ENCODE measurements around the gene ZNF576. TPM values are rescaled to one million over a fixed set of nuclear protein-coding genes. Genes with fewer than 3 reads are reported as not detected.
A peak's percentile ranks its signal among the peaks of the same experiment; 100 is the strongest.
"Not testable (repeated sequence)": the region's sequence is repeated elsewhere in the genome, so short reads cannot be mapped to it uniquely, and the experiment has no call there.

Gene ZNF576
- polyA plus RNA-seq, 1 donor from 2014 or later, result 9.9 TPM

DNA sequence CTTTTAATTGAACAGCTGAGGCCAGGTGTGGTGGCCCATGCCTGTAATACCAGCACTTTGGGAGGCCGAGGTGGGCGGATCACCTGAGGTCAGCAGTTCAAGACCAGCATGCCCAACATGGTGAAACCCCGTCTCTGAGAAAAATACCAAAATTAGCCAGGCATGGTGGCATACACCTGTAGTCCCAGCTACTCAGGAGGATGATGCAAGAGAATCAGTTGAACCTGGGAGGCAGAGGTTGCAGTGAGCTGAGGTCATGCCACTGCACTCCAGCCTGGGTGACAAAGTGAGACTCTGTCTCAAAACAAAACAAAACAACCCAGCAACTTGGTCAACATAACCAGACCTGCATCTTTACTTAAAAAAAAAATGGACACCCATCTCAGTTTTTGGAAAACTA, 9.4 kb upstream of the ZNF576 start:
- H3K27ac Mint-ChIP-seq, H3K9me3 Mint-ChIP-seq, H3K4me3 Mint-ChIP-seq, H3K27me3 Mint-ChIP-seq, H3K36me3 Mint-ChIP-seq: not testable (repeated sequence)
- H3K4me1 Mint-ChIP-seq, result peaks cover 14 to 25% (median 21%) of the 10 kb centered on the region in 3 donors

DNA sequence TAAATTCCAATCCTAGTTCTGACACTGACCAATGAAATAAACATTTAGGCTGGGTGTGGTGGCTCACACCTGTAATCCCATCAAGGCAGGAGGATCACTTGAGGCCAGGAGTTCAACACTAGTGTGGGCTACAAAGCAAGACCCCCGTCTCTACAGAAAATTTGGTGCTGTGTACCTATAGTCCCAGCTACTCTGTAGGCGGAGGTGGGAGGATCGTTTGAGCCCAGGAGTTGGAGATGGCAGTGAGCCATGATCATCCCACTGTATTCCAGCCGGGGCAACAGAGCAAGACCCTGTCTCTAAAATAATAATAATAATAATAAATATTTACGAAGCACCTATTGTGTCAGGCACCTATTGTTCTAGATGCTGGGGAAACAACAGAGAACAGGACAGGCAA, 7.1 kb upstream of the ZNF576 start:
- H3K27me3 Mint-ChIP-seq, result no peaks in the 10 kb centered on the region
- peaks cover 12 to 23% (median 17%) of the 10 kb centered on the region in 3 donors for H3K4me1 Mint-ChIP-seq
- H3K27ac Mint-ChIP-seq, result peak overlapping the region in 1 of 3 donors; percentile 23
- peaks cover 8% of the 10 kb centered on the region for H3K36me3 Mint-ChIP-seq
- peak overlapping the region in 1 of 4 donors; percentile 45 for H3K4me3 Mint-ChIP-seq
- no peaks in the 10 kb centered on the region for H3K9me3 Mint-ChIP-seq

- Mint-ChIP-seq H3K9me3 (no peaks in the 10 kb centered on the region), H3K27me3 (no peaks in the 10 kb centered on the region), H3K27ac (peak overlapping the region in 2 of 3 donors; percentile 15 to 23), H3K4me1 (peaks cover 11 to 21% (median 15%) of the 10 kb centered on the region in 3 donors), H3K4me3 (peak overlapping the region in 1 of 4 donors; percentile 45), H3K36me3 (peaks cover 8% of the 10 kb centered on the region)
Measured at GRCh38 chr19:43589678-43590077, 6.7 kb upstream of the ZNF576 start.

DNA sequence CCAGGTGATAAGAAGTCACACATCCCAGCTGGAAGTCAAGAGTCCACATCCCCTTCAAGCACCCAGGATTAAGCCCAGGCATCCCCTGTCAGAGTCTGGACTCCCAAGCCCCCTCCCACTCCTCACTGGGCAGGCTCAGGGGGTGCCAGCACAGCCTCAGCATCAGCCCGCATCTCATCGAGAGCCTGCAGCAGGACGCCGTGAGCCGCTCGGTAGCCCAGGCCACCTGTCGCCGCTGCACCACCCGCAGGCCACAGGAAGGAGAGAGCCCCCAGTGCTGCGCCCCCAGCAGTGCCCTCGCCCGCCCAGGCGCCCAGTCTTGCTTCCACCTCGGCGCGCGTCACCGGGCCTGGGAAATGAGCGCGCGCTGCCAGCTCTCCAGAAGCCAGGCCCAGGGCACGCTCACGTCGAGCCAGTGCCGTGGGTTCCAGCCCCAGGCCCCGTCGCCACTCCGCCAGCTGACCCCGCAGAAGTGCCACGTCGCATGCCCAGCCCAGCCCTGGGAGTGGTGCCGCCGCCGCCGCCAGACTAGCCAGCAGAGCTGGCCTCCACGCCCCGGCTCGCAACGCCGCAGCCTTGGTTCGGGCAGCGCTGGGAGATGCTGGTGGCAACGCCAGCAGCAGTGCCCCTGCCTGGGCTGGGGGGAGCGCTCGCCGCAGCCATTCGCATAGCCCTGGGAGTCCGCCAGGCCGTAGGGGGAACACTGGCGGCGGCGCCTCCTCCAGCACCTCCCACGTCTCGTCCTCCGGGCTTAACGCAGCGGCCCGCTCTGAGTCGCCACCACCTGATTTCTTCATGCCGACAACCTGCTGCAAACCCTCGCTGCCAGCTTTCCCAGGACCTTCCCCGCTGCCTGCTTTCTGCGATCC, 4.3 kb upstream of the ZNF576 start:
- Mint-ChIP-seq H3K9me3 (no peaks in the 10 kb centered on the region), H3K27ac (no peak overlapping the region), H3K4me1 (peaks cover 12 to 26% (median 17%) of the 10 kb centered on the region in 3 donors)

DNA sequence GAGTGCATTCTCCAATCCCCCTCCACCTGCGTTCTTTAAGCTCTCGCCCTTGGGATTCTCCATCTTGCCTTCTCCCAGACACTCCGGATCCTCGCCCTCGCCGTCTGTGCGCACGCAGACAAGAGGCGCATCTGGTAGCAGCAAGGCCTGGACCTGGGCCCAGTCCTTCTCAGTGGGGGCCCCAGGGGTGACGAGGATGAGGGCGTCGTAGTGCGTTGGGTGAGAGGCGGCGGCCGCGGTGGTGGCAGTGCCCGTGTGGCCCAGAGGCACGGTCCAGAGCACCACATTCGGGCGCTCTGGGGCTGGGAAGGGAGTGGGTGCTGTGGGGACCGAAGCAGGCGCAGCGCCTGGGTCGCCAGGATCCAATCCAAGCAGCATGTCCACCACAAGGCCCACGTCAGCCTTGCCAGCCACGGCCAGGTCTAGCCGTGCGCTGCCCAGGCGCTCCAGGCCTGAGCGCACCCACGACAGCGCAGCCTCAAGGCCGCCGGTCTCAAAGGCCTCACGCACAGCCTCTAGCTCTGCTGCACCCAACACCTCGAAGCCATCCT, 3.5 kb upstream of the ZNF576 start:
- no peaks in the 10 kb centered on the region for H3K27me3 Mint-ChIP-seq
- H3K9me3 Mint-ChIP-seq, result no peaks in the 10 kb centered on the region
- peaks cover 4% of the 10 kb centered on the region for H3K36me3 Mint-ChIP-seq
- peaks cover 17 to 33% (median 19%) of the 10 kb centered on the region in 3 donors for H3K4me1 Mint-ChIP-seq
- H3K4me3 Mint-ChIP-seq, result peak overlapping the region in 2 of 4 donors; percentile 27 to 97
- peak overlapping the region in 2 of 3 donors; percentile 63 to 99 for H3K27ac Mint-ChIP-seq

More for the DNA sequence above, 4.3 kb upstream of the ZNF576 start:
- Mint-ChIP-seq H3K4me3 (no peak overlapping the region), H3K27me3 (no peaks in the 10 kb centered on the region), H3K36me3 (peaks cover 4% of the 10 kb centered on the region)

DNA sequence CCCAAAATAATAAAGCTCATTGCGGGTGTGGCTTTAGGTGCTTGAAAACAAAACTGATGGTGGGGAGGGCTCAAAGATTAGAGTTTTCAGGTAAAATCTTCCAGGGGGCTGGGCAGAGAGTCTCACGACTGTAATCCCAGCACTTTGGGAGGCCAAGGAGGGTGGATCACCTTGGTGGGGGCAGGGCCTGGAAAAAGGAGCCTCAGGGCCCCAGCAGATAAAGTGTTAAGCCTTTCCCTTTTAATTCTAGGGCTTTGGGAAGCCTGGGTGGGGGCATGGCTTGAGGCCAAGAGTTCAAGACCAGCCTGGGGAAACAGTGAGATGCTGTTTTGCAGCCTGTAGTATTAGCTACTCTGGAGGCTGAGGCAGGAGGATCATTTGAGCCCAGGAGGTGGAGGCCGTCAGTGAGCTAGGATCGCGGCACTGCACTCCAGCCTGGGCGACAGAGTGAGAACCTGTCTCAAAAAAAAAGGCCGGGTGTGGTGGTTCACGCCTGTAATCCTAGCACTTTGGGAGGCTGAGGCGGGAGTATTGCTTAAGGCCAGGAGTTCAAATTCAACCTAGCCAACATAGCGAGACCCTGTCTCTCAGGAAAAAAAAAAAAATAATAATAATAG, 2.2 kb upstream of the ZNF576 start:
- H3K4me3 Mint-ChIP-seq, result peak overlapping the region; percentile 34 to 97 (median 82)
- H3K9me3 Mint-ChIP-seq, result no peaks in the 10 kb centered on the region
- H3K27ac Mint-ChIP-seq, result peak overlapping the region in 2 of 3 donors; percentile 39 to 99
- peaks cover 17 to 35% (median 23%) of the 10 kb centered on the region in 3 donors for H3K4me1 Mint-ChIP-seq
- no peaks in the 10 kb centered on the region for H3K27me3 Mint-ChIP-seq
- peaks cover 4% of the 10 kb centered on the region for H3K36me3 Mint-ChIP-seq

GRCh38 chr19:43594710-43595604, 1.4 kb upstream of the ZNF576 start:
- peak overlapping the region; percentile 87 to 99 (median 98) for H3K4me3 Mint-ChIP-seq
- peaks cover 12 to 32% (median 20%) of the 10 kb centered on the region in 3 donors for H3K4me1 Mint-ChIP-seq
- no peaks in the 10 kb centered on the region for H3K9me3 Mint-ChIP-seq
- no peaks in the 10 kb centered on the region for H3K27me3 Mint-ChIP-seq
- H3K36me3 Mint-ChIP-seq, result peaks cover 4% of the 10 kb centered on the region
- peak overlapping the region; percentile 99 to 100 (median 100) for H3K27ac Mint-ChIP-seq

DNA sequence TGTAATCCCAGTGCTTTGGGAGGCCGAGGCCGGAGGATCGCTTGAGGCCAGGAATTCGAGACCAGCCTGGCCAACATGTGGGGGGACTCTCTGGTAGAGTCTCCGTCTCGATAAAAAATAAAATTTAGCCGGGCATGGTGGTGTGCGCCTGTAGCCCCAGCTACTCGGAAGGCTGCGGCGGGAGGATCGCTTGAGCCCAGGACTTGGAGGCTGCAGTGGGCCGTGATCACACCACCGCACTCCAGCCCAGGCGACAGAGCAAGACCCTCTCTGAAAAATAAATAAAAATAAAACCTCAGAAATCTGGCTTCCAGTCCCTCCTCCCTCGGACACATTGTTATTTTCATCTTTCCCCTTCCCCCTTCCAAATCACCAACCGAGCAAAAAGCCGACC, 793 bp upstream of the ZNF576 start:
- Mint-ChIP-seq H3K9me3 (no peaks in the 10 kb centered on the region), H3K4me1 (peaks cover 12 to 29% (median 20%) of the 10 kb centered on the region in 3 donors), H3K4me3 (peak overlapping the region; percentile 87 to 99 (median 98)), H3K27ac (peak overlapping the region; percentile 99 to 100 (median 100)), H3K36me3 (peaks cover 4% of the 10 kb centered on the region), H3K27me3 (no peaks in the 10 kb centered on the region)

DNA sequence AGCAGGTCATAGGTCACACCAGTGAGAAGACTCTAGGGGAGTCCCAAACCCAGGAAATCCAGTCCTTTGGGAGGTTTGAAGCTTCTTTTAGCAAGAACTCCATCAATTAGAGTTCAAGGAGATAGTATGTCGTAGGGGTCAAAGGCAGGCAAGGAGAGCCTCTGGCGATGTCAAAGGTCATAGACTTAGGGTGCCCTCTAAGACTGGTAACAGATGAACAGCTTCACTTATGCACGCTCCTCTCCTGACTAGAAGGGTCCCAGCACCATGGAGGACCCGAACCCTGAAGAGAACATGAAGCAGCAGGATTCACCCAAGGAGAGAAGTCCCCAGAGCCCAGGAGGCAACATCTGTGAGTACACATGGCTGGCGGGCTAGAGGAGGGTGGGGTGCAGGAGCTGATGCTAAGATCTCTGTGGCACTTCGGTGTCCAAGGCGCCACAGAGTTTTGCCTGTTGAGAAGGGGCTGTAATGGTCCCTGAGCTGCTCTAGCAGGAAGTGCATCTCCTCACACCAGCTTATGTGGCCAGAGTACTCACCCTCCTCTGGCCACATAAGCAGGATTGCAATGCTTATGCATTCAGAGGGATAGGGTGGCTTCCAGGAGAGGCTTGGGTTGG, 557 bp downstream of the ZNF576 start:
- peaks cover 12 to 28% (median 20%) of the 10 kb centered on the region in 3 donors for H3K4me1 Mint-ChIP-seq
- H3K27me3 Mint-ChIP-seq, result no peaks in the 10 kb centered on the region
- no peaks in the 10 kb centered on the region for H3K9me3 Mint-ChIP-seq
- H3K4me3 Mint-ChIP-seq, result peak overlapping the region; percentile 87 to 99 (median 98)
- H3K27ac Mint-ChIP-seq, result peak overlapping the region; percentile 99 to 100 (median 100)
- H3K36me3 Mint-ChIP-seq, result peaks cover 4% of the 10 kb centered on the region

DNA sequence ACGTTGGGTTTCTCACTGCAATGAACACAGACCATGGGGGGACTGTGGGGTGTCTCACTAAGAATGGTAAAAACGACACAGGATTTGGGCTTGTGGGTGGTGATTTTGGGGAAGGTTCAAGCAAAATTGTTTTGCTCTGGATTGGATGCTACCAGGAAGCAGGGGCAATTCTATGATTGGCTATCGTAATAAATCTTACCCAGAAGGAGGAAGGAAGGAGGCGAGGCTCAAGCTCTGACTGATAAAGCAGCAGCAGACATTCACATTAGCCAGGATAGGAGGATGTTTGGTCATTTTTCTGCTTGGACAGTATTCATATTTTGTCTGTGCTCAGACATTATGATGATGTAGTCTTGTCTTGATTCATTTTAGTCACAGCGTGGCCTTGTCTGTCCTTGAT, 1.5 kb downstream of the ZNF576 start:
- no peaks in the 10 kb centered on the region for H3K27me3 Mint-ChIP-seq

GRCh38 chr19:43598445-43599240, 2.2 kb downstream of the ZNF576 start:
- H3K4me1 Mint-ChIP-seq, result peaks cover 15 to 31% (median 21%) of the 10 kb centered on the region in 3 donors
- H3K27me3 Mint-ChIP-seq, result no peaks in the 10 kb centered on the region
- H3K27ac Mint-ChIP-seq, result peak overlapping the region in 1 of 3 donors; percentile 99
- H3K4me3 Mint-ChIP-seq, result peak overlapping the region in 3 of 4 donors; percentile 33 to 97 (median 81)
- peaks cover 3% of the 10 kb centered on the region for H3K36me3 Mint-ChIP-seq
- no peaks in the 10 kb centered on the region for H3K9me3 Mint-ChIP-seq

More for the DNA sequence above, 1.5 kb downstream of the ZNF576 start:
- peak overlapping the region; percentile 87 to 99 (median 98) for H3K4me3 Mint-ChIP-seq
- peaks cover 12 to 27% (median 20%) of the 10 kb centered on the region in 3 donors for H3K4me1 Mint-ChIP-seq
- H3K27ac Mint-ChIP-seq, result peak overlapping the region in 2 of 3 donors; percentile 87 to 99
- no peaks in the 10 kb centered on the region for H3K9me3 Mint-ChIP-seq
- peaks cover 4% of the 10 kb centered on the region for H3K36me3 Mint-ChIP-seq

DNA sequence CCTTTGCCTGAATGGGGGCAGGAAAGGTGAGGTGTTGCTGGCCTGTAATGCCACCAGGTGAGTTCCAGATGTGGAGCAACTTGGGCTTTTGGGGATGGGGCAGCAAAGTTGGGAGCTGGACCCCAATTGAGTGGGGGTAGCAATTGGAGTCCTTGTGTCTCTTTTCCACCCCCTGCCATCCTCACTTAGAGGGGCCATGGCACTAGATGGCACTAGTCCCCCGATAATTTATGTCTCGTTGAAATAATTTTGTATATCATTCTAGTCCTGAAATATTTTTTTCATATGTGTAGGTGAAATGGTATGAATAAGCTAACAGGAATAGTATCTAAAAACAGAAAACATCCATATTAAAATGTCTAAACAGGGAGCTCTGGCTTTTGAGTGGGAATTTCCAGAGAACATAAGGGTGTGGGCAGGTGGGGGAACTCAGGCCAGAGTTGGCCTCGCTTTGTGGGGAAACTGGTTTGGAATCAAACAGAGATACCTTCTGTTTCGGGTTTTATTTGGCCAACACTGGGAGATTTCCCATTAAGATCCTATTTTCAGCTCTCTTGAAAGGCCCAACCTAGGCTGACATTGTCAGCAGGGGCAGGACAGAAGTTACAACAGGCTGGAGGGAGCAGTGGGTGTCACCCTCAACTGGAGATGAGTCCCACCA, 3.4 kb downstream of the ZNF576 start:
- Mint-ChIP-seq H3K36me3 (no peaks in the 10 kb centered on the region), H3K4me1 (peaks cover 18 to 31% (median 23%) of the 10 kb centered on the region in 3 donors), H3K4me3 (peak overlapping the region in 2 of 4 donors; percentile 8 to 59), H3K27me3 (no peaks in the 10 kb centered on the region), H3K9me3 (no peaks in the 10 kb centered on the region), H3K27ac (peak overlapping the region in 1 of 3 donors; percentile 66)

GRCh38 chr19:43600326-43600725, 3.9 kb downstream of the ZNF576 start:
- not testable (repeated sequence) for H3K36me3 Mint-ChIP-seq, H3K27me3 Mint-ChIP-seq, H3K9me3 Mint-ChIP-seq
- H3K4me3 Mint-ChIP-seq, result peak overlapping the region in 2 of 4 donors; percentile 8 to 59
- H3K4me1 Mint-ChIP-seq, result peaks cover 21 to 34% (median 26%) of the 10 kb centered on the region in 3 donors
- H3K27ac Mint-ChIP-seq, result peak overlapping the region in 2 of 3 donors; percentile 66 to 90
